GM18870 (cell line): Measurements from ENCODE around the gene ATAD2B.

Source experiments
- ATAC-seq: cut with Tn5 transposase; IDR thresholded peaks from one replicate; pipeline ENCODE4 v1.9.1; 2021; ENCODE audit warnings: moderate library complexity; ENCODE audit not compliant: unreplicated experiment

Gene ATAD2B

DNA sequence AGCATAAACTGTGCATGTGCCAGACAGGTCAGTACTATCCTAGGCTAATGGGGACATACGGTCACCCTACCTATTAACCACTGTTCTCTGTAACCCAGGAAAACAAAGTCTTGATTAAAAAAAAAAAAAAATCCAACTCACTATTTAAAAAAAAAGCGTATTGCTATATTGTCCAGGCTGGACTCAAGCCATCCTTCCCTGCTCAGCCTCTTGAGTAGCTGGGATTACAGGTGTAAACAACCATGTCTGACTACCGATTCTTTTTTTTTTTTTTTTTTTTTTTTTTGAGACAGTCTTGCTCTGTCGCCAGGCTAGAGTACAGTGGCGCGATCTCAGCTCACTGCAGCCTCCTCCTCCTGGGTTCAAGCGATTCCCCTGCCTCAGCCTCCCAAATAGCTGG lies 11.6 kb downstream of the ATAD2B start:
- no peak for ATAC-seq

GRCh38 chr2:23912054-23912453 lies 14.9 kb downstream of the ATAD2B start:
- ATAC-seq, result no peak

DNA sequence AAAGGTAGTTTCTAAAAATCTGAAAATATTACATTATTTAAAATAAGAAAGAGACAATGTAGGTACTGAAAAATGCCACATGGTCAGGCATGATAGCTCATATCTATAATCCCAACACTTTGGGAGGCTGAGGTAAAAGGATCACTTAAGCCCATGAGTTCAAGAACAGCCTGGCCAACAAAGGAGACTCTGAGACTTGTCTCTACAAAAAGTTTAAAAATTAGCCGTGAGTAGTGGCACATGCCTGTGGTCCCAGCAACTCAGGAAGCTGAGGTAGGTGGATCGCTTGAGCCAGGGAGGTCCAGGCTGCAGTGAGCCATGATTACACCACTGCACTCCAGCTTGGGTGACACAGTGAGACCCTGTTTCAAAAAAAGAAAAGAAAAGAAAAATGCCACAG lies 21.8 kb downstream of the ATAD2B start:
- ATAC-seq, result no peak

DNA sequence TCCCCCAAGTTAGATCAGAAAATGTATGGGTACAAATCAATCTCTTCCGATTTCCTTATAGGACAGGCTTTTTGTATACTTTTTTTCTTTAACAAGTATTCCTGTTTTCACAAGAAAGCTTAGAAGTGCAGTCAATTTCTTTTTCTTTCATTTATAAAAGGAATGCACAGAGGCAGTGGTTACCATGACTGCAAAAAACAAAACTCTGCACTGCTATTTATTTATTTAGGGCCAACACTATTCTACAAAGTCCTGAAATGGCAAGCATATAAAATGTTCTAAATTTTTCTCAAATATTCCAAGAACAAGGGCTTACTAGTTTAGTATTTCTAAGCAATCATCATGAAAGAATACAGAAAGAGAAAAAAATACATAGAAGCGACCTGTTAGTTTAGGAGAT lies 22.2 kb downstream of the ATAD2B start:
- no peak for ATAC-seq

GRCh38 chr2:23904215-23904614 lies 22.7 kb downstream of the ATAD2B start:
- no peak for ATAC-seq

DNA sequence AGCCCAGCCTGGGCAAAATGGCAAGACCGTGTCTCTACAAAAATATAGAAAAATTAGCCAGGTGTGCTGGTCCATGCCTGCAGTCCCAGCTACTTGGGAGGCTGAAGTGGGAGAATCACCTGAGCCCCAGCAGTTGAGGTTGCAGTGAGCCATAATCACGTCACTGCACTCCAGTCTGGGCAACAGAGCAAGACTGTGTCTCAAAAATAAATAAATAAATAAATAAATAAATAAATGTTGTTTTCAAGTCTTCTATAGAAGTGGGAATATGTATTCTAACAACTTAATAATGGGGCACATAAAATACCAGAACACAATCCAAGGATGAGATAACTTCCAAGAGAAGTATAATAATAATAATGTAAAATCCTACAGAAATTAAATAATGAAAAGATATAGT lies 23.9 kb downstream of the ATAD2B start:
- ATAC-seq, result no peak

DNA sequence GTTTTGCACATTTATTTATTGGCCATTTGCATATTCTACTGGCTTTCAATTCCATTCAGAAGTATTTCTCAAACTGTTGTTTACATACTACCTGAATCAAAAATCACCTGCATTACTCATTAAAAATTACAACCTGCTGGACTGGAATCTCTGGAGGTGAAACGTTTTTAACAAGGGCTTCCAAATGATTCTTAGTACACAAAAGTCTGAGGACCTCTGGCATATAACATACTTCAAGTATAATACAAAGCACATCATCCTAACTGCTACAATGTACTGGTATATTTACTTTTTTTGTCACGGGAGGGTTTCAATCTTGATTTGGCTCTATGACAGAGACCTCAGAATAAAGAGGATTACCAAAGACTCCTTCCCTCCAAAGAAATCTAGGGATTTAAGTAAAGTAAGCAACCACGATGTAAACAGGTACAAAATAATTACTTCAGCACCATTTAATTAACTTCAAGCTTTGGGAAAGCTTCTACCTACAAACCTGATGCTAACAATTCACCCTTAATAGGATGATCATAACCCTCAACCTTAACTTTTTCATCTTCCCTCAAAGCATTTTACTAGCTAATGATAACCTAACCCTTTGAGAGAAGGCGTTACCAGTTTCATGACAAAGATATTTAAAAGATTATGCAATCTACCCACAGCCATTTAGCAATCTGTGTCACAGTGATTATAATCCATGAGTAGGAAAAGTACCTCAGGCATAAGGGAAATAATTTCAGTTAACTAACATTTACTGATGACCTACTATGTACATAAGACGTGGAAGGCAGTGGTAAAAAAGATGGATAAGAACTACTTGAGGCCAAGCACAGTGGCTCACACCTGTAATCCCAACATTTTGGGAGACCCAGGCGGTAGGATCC lies 24.7 kb downstream of the ATAD2B start:
- no peak for ATAC-seq

DNA sequence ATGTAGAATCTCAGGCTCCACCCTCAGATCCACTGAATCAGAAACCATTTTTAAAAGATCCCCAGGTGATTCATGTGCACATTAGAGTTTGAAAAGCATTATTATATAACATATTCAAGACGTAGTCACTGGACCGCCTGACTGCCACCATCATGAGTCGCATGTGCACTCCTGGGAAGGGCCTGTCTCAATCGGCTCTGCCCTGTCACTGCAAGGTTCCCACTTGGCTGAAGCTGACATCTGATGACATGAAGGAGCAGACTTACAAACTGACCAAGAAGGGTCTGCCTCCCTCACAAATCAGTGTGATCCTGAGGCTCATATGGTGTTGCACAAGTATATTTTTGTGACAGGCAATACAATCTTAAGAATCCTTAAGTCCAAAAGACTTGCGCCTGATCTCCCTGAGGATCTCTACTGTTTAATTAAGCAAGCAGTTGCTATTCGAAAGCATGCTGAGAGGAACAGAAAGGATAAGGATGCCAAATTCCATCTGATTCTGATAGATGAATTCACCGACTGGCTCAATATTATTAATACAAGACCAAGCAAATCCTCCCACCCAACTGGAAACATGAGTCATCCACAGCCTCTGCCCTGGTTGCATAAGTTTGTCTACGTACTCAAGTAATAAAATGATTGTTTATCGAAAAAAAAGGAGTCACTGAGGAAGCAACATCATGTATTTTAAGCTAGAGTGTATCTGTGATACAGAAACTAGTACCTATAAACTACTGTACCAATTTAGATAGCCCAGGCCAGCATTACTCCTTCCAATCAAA lies 26.2 kb downstream of the ATAD2B start:
- no peak for ATAC-seq

DNA sequence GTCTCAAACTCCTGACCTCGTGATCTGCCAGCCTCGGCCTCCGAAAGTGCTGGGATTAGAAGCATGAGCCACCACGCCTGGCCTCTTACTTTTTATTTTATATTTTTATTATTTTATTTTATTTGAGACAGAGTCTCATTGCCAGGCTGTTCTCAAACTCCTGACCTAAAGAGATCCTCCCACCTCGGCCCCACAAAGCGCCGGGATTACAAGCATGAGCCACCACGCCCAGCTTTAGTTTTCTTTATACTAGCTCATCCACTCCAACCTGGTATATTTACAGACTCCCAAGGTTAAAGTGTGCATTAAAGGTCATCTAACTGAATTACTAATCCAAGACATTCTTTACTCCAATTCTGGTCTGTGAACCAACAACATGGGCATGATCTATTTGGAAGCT lies 26.8 kb downstream of the ATAD2B start:
- no peak for ATAC-seq

DNA sequence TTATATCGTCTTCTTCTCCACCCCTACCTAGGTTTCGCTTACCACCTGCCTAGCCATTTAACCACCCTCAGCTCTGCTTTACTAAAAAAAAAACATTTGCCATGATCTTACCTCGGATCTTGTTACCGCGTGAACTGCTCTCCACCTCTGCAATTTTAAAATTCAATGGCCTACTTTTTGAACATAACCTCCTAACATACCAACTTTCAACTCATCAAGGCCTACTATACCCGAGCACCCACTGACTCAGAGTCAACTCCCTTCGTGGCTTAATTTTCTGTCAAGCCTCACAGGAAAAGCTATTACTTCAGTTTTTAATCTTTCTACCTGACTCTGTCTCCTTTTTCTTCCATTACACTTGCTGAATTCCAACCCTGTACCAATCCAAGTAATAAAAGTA lies 55.7 kb downstream of the ATAD2B start:
- no peak for ATAC-seq

- no peak for ATAC-seq
Measured at GRCh38 chr2:23867449-23867848, 59.5 kb downstream of the ATAD2B start.

DNA sequence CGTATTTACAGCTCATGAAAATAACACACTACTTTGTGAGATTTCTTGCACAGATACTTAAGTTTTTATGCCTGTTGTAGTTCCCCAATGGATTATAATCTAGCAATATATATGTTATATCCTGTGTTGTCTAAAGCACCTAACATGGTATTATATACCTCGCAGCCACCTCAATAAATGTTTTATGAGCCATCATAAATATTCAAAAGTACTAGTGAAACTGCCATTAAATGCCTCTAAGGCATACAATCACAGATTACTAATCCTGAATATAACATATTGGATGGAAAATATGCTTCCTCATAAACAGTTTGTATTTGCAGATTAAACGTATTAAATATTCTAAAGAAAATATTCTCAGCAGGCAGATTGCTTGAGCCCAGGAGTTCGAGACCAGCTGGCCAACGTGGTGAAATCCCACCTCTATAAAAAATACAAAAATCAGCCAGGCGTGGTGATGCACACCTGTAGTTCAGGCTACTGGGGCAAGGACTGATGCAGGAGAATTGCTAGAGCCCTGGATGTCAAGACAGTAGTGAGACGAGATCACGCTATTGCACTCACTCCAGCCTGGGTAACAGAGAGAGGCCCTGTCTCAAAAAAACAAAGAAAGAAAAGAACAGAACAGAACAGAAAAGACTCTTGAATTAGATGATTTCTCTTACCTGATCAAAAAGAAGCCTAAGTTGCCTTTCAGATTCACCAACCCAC lies 64.1 kb downstream of the ATAD2B start:
- ATAC-seq, result no peak

- ATAC-seq, result no peak
Measured at GRCh38 chr2:23861952-23862351, 65.0 kb downstream of the ATAD2B start.

- ATAC-seq, result no peak
Measured at GRCh38 chr2:23859983-23860382, 66.9 kb downstream of the ATAD2B start.

- no peak for ATAC-seq
Measured at GRCh38 chr2:23859234-23859633, 67.7 kb downstream of the ATAD2B start.

GRCh38 chr2:23850564-23851256 lies 76.2 kb downstream of the ATAD2B start:
- ATAC-seq, result peak; percentile 77

GRCh38 chr2:23844905-23845304 lies 82.0 kb downstream of the ATAD2B start:
- ATAC-seq, result no peak

- no peak for ATAC-seq
Measured at GRCh38 chr2:23843051-23843976, 83.6 kb downstream of the ATAD2B start.

GRCh38 chr2:23839919-23840578 lies 86.9 kb downstream of the ATAD2B start:
- ATAC-seq, result no peak
